ENCODE data around the gene PLCH2. TPM values are rescaled to one million over a fixed set of nuclear protein-coding genes. Genes with fewer than 3 reads are reported as not detected.

Gene PLCH2
- total and polyA plus RNA-seq, 2 of the 13 experiments (the other 11 are each of a cell fraction or from before 2014, with no cell fraction given) = 0.15 to 0.67 TPM

GRCh38 chr1:2463396-2463795, 12.7 kb upstream of the PLCH2 start:
- Histone ChIP-seq H4K20me1 (ENCODE audit: insufficient read depth, low read length) (peaks cover 4% of the 10 kb centered on the region; the same call in 1 of the 2 replicates), H3K9ac (ENCODE audit: insufficient read depth, low read depth, low read length) (no peak overlapping the region), H3K36me3 (replicated peaks in 1 of 2; ENCODE audit: control insufficient read depth in 1 of 2, insufficient read depth in 2 of 2, low read length in 2 of 2) (no peaks in the 10 kb centered on the region), H3K9me3 (ENCODE audit: low read length) (no peaks in the 10 kb centered on the region), H3K4me1 (ENCODE audit: insufficient read depth, low read length) (no peaks in the 10 kb centered on the region), H3K4me3 (replicated peaks in 1 of 3; ENCODE audit: insufficient read depth in 1 of 3, low read depth in 2 of 3, low read length in 3 of 3) (no peak overlapping the region), H3K79me2 (ENCODE audit: insufficient read depth, low read length) (no peaks in the 10 kb centered on the region), H3K27ac (ENCODE audit: extremely low read length, insufficient read depth, low read length) (no peak overlapping the region), H3K27me3 (ENCODE audit: control insufficient read depth in 1 of 2, insufficient read depth in 2 of 2, low read length in 2 of 2) (peaks cover 23 to 82% of the 10 kb centered on the region in 2 experiments; a peak in 4 of 5 replicates), H3K4me2 (ENCODE audit: low read depth, low read length) (no peak overlapping the region), H2AFZ (ENCODE audit: low read length) (no peak overlapping the region)
- FAIRE-seq = no peak
- no peak for DNase-seq (ENCODE audit: low spot score)
- in situ Hi-C loops (cut with HindIII; ENCODE audit: extremely low pct_ligation_motif_present, low pct_unique_long_range_greater_than_20kb) = no loop called here
- ATAC-seq = no peak
- ChIA-PET CTCF (ENCODE audit: low intra/inter-chr PET ratio, low total read pairs) (no interaction called here), POLR2A (no interaction called here)
- intact Hi-C loops (cut with micrococcal nuclease; ENCODE audit: unreplicated experiment) = no loop called here
- BruUV-seq (replicated peaks) = no TSS peak
- 0% methylated on average over 2 of the region's 17 CpGs for WGBS (ENCODE audit: low lambda C conversion rate)
- TF ChIP-seq STAT6 (CRISPR knock-in tag; IDR thresholded peaks at IDR 0.05; ENCODE audit: borderline replicate concordance) (no peak), GLI4 (CRISPR knock-in tag; IDR thresholded peaks at IDR 0.05; ENCODE audit: borderline replicate concordance) (no peak), ZNF460 (CRISPR knock-in tag; IDR thresholded peaks at IDR 0.05; ENCODE audit: borderline replicate concordance) (no peak), ZNF558 (CRISPR knock-in tag; IDR thresholded peaks at IDR 0.05; ENCODE audit: borderline replicate concordance) (no peak), POLR2AphosphoS2 (IDR thresholded peaks at IDR 0.05; ENCODE audit: low read depth, low read length) (no peak), HOXA3 (CRISPR knock-in tag; IDR thresholded peaks at IDR 0.05) (no peak)

Data from HepG2 (cell line).